Measurements from ENCODE around the gene ALDH3B2.
A peak's percentile ranks its signal among the peaks of the same experiment; 100 is the strongest.
"Not testable (repeated sequence)": the region's sequence is repeated elsewhere in the genome, so short reads cannot be mapped to it uniquely, and the experiment has no call there.

Gene ALDH3B2, protein sequence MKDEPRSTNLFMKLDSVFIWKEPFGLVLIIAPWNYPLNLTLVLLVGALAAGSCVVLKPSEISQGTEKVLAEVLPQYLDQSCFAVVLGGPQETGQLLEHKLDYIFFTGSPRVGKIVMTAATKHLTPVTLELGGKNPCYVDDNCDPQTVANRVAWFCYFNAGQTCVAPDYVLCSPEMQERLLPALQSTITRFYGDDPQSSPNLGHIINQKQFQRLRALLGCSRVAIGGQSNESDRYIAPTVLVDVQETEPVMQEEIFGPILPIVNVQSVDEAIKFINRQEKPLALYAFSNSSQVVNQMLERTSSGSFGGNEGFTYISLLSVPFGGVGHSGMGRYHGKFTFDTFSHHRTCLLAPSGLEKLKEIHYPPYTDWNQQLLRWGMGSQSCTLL

DNA sequence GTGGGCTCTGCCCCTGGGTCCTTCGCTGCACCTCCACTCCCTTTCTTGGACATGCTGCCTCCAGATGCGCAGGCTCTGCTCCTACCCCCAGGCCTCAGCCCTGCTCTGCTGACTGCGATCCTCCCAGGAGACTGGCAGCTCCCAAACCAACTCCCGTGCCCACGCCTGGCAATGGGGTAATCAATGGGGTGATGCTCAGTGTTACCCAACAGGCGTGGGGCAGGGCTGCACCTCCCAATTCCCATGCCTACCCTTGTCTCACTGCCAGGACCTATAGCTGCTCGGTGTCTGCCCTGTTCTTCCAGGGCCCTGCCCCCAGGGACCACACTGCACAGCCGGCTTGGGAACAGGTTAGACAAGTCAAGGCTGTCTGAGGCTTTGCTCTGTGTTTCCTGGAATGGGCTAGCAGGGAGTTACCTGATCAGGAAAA lies at the start of gene ALDH3B2:
Gene ALDH3B2 (minus strand): TSS at position 182 of the 430 bp plus-strand sequence. CDS start 7,688 bp downstream, outside the sequence.
- DNase-seq = no peak

DNA sequence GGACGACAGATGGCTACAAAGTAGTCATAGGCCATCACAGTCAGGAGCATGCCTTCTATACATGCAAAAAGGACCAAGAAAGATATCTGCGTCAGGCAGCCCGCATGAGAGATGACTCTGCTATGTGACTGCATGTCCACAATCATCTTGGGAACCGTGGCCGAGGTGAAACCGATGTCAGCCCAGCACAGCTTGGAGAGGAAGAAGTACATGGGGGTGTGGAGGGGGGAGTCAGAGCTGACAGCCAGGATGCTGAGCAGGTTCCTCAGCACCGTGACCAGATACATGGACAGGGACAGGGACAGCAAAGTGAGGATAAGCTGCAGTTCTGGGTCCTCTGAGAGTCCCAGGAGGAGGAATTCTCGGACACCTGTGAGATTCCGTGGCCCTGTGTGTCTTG lies 48.6 kb upstream of the ALDH3B2 start:
- not testable (repeated sequence) for DNase-seq

DNA sequence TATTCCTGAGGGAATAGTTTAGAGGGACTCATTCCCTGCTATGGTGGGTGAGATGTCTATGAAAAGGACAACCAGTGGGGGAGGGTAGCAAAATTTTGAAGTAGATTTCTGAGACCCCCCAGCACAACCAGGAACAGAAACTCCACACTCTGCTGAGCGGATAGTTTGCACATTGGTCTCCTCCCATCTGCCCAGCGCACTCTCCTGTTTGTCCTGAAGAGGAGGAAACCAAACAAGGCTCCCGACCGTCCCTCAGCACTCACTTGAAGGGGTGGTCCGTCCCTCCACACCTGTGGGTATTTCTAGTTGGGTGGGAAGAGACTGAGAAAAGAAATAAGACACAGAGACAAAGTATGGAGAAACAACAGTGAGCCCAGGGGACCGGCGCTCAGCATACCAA lies 41.8 kb upstream of the ALDH3B2 start:
- DNase-seq = not testable (repeated sequence)

DNA sequence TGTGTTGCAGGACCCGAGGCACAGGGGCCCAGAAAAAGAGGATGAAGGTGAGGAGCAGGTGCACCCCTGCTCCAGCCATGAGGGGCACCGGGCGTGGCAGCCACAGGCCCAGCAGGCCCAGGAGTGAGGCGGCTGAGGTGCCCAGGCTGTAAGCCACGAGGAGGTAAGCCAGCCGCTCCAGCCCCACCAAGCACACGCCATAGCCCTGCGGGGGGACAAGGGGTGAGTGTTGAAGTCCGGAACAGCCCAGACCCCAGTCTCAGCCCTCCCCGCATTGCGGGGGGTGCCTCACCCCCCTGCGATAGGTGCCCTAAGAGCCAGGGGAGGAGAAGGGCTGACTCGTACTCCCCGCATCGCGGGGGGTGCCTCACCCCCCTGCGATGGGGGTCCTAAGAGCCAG lies 41.4 kb upstream of the ALDH3B2 start:
- not testable (repeated sequence) for DNase-seq

DNA sequence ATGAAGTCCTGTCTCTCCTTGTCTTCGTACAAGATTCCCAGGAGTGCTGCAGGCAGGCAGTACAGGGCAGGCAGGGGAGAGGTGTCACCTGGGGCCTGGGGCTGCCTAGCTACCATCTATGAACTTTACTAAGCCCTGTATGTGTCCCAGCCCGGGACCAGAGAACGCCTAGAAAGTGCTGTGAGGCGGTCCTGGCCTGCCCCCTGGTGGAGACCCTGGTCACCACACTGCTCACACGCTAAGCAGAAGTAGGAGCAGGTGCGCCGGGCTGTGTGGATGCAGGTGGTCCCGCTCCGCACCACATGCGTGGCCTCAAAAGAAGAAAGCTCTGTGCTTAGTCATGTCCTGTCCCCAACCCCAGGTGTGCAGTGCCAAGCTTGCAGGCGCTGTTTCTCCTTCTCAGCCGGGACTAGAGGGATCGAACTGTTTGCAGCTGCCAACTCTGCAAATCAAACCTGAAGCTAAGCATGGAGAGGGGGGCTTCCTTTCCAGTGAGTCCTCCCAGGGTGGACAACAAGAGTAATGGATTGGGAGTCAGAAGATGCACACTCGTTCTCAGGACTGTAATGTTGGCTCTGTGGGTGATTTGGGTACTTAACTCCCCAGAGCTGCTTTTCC lies 39.6 kb upstream of the ALDH3B2 start:
- DNase-seq = peak; percentile 42

DNA sequence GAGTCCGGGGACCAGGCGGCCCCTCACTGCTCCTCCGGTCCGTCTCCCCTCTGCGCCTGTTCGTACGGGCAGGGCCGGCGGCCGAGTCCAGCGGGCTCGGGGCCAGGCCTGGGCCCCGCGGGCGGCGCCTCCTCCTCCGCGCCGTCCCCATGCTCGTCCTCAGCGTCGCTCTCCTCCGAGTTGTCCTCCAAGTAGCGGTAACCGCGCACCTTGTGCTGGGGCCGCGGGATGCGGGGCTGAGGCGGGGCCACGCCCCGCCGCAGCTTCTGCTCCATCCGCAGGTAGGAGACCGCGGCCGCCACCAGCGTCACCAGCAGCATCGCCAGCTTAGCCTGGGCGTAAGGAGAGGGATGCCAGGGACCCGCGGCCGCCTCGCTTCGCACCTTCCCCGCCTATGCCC lies 37.3 kb upstream of the ALDH3B2 start:
- not testable (repeated sequence) for DNase-seq

DNA sequence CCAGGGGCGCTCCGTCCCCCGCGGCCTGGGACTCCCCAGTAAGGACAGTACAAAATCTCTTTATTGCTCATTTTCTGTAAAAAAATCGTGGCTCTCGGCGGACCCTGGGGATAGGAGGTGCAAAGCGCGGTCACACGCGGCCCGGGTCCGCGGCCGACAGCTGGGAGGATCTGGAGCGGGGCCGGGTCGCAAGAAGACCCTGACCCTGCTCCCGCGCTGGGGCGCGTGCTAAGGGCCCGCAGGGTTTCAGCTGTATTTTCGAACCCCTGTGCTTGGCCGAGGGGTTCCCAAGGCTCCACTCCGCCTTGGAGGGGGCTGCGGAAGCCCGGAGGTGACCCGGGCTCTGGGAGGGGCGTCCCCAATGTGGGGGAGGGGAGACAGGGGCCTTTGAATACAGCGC lies 36.8 kb upstream of the ALDH3B2 start:
- not testable (repeated sequence) for DNase-seq

DNA sequence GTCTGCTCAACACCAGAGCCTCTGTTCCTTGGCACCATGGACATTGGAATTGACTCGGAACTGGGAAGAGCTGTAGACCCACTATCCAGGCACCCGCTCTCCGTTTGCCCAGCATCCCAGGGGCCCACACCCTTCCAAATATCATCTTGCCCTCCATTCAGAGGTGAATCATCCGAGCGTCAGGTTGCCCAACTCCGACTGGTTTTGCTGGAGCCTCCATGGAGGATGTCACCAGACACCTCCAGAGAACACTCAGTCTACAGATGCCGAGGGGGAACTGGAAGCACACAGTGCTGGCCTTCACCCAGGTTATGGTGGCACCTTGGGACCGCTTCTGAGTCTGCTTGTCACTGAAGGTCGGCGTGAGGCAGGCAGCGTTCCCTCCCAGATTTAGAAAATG lies 35.4 kb upstream of the ALDH3B2 start:
- not testable (repeated sequence) for DNase-seq

DNA sequence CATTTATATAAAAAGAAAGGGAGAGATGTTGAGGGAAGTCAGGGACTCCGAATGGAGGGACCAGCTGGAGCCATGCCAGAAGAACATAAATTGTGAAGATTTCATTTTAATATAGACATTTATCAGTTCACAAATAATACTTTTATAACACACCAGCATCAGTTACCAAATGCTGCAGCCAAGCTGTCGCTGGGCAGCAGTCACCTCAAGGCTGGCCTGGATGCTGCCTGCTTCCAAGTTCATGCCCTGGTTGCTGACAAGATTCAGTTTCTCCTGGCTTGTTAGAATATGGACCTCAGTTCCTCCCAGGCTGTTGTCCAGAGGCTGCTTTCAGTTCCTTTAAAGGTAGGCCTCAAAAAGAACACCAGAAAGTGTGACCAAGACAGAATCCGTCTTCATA lies 30.8 kb upstream of the ALDH3B2 start:
- DNase-seq = no peak

DNA sequence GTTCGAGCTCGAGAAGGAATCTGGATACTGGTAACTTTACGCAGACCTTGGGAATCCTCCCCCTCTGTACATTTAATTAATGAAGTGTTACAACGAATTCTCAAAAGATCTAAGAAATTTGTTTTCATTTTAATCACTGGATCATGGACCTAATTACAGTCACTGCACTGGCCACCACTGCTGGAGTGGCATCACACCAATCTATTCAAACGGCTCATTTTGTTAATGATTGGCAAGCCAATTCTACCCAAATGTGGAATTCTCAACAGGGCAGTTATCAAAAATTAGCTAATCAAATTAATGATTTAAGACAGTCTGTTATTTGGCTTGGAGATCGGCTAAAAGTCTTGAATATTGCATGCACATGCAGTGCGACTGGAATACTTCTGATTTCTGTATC lies 30.1 kb upstream of the ALDH3B2 start:
- no peak for DNase-seq

DNA sequence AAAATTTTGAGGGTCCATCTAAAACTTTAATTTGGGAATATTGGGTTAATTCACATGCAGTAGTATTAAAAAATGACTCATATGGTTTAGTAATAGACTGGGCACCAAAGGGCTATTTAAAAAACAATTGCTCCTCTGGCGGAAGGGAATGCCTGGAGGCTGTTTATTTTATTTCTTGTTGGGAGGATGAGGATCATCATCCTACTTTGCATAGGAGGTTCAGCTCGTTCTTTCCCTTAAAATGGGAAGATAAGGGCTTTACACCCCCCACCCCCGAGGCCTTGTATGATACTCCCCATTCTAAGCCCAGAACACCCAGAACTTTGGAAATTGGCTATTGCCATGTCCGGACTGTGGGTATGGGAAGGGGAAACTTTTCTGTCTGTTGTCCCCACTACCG lies 29.3 kb upstream of the ALDH3B2 start:
- DNase-seq = not testable (repeated sequence)

DNA sequence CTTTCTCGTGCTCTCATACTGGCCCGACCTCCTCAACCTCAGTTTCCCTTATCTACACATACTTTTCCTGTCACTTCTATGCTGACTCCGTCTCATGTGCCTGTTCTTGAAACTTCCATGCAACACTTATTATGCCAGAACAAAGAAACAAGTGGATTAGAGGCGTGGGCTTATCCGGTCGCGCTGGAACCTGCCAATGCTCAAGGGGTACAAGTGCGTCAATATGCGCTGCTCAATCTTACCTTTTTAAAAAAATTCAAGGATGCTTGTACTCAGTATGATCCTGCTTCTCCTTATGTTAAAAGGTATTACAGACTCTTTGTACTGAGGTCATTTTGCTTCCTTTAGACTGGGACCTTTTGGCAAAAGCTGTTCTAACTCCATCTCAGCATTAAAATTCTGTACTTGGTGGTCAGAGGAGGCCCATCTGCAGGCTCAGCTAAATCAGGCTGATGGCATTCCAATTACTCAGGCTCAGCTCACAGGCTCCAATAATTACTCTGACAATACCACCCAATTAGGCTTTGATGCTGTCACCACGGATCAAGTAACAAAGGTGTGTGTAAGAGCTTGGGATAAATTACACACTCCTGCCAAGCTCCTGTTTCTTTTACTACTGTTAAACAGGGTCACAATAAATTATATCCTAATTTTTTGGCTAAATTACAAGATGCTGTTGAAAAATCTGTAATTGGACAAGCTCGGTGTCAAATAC lies 26.3 kb upstream of the ALDH3B2 start:
- no peak for DNase-seq

DNA sequence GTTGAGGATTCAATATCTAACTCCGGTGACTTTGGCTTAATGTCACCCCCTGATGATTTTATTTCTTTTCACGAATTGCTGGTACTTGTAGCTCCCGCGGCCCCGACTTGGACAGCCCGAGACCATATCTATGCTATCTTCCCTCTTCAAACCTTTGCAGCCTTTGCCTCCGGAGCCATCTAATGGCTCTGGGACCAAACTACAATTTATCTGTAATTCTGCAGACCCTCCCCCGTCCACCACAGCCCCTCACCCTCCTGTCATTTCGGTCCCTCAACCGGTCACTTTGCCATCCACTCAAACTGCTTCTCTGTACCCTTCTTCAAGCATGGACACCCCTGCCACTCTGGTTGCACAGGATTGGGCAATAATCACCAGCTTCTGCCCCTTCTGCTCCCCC lies 25.7 kb upstream of the ALDH3B2 start:
- DNase-seq = no peak

DNA sequence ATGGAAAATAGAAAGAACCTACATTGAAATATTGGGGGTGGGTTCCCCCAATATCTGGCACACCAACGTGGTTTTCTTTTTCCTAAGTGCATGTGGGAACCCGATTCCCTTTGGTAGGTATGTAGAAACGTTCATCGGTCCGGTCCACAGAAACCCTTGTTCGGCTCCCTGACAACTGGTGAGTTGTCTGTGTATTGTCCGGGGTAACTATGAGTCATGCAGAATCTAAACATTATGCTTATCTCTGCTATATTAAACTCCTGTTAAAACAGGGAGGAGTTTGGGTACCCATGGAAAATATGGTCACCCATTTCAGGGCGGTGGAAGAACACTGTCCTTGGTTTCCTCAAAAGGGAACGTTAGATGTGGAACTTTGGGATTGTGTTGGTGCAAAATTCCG lies 25.1 kb upstream of the ALDH3B2 start:
- no peak for DNase-seq

DNA sequence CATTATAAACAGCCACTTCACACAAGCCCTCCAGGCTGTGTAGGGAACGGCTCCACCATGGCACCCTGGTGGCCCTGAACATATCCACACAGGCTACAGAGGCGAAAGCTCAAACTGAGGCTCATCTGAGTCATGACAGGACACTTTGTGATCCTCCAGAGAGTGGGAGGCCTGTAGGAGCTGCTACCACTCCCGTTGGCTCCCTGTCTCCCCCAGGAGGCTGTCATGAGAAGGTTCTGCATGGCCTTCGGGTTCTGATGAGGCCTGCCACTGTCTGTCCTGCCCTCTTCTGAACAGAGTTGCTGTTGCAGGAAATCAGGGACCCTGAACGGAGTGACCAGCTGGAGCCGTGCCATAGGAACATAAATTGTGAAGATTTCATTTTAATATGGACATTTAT lies 23.8 kb upstream of the ALDH3B2 start:
- DNase-seq = no peak

DNA sequence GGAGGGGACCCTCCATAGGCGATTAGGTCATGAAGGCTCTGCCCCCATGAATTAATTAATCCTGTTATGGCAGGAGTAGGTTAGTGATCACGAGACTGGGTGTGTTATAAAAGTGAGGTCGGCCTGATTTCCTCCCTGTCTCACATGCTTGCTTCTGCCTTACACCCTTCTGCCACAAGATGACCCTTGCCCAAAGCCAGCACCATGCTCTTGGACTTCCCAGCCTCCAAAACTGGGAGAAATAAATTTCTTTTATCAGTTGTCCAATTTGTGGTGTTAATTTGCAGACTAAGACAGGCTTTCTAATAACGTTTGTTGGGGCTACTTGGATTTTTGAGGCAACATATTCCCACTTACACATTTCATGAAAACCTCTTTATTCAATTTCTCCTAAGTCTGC lies 23.4 kb upstream of the ALDH3B2 start:
- no peak for DNase-seq

DNA sequence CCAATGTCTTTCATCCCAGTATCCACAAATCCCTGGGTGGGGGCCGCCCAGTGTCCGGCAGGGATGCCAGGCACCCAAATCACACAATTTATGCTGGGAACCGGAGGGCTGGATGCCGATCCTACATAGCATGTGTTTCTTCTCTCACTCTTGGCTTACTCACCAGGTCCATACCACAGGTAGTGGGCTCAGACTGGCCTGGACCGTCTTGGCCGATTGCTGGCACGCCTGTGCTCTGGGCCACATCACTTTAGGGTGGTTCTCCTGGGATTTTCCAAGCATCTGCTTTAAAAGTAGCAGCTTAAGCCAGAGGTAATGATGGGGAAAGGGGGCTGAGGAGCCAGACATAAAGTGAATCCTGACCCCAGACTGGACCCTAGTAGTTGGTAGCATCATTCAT lies 22.6 kb upstream of the ALDH3B2 start:
- DNase-seq = no peak

DNA sequence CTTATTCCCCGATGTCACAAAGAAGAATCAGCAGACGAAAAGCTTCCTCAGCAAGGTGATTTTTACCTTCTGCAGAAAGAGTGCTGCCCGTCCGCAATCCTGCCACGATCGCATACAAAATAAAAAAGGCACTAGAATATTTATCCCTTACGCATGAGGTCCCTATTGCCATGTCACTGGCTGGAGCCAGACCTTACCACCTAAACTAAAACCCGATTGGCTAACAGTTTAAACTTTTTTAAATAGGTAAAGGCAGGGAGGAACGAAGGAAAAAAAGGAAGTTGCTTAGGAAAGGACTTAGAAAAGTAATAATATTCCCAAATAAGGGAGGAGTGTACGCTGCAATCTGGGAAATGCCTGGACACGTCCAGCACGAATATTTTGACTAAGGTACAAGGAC lies 21.2 kb upstream of the ALDH3B2 start:
- no peak for DNase-seq

DNA sequence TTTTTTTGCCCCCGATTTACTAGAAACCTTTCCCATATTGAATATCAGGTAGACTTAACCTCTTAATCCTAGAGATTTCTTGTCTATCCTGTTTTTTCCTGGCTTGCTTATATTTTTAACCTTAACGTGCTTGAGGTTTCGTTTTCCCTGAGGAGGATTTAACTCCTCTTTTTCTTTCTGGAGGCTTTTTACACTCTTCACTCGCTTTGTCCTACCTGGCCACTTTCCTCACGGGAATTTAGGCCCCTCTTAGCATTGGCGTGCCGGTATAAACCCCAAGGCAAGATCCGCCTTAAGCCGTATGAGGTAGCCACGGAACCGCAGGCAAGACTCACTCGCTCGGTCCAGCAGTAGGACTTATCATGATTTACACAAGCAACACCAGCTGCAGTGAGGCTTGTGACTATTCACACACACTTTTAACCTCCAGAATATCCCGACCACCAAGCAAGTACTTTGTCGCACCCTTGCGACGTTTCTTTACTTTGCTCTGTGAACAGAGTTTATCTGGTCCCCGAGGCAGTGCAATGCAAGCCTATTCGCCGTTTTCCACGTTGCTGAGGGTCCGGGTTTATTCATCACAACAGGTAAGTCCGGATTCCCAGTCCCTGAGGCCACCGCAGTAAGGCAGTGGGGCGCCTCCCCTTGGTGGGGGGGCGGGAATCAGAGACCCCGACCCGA lies 20.6 kb upstream of the ALDH3B2 start:
- no peak for DNase-seq

DNA sequence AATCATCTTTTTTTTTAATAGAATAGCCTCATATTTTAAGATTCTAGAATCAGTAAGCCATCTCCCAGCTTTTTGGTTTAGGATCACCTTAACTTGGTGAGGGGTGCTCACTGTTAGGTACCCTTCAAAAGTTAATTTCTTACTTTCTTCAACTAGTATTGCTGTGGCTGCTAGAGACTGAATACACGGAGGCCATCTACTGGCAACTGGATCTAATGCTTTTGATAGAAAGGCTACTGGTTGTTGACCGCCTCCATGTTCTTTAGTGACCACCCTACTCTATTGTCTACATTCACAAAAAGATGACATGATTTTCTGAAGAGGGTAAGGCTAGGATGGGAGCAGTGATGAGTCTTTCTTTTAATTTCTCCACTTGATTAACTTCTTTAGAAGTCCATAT lies 16.7 kb upstream of the ALDH3B2 start:
- no peak for DNase-seq

DNA sequence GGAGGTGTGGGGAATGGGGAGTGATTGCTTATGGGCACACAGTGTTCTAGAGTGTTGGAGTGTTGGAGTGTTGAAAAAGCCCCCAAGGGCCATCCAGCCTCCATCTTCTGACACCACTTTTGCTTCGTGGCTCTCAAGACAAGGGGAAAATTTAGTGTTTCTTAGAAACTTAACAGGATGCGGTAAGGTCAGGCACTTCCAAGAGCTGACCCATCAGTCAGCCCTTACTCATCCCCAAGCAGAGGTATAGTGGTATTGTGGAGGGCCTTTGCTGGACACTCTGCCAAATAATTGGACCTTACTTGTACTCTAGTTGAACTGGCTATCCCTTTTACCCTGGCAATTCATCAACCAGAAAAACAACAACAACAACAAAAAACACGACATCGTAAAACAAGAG lies 14.8 kb upstream of the ALDH3B2 start:
- DNase-seq = no peak

DNA sequence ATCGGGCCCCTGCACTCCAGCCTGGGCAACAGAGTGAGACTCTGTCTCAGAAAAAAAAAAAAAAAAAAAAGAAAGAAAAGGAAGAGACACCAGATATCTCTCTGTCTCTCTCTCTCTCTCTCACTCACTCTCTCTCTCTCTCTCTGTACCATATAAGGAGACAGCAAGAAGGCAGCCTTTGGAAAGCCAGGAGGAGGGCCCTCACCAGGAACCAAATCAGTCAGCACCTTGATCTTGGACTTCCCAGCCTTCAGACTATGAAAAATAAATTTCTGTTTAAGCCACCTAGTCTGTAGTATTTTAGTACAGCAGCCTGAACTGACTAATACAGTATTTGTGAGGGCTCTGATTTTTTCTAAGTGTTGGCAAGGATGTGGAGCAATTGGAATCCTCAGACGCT lies 13.6 kb upstream of the ALDH3B2 start:
- no peak for DNase-seq

DNA sequence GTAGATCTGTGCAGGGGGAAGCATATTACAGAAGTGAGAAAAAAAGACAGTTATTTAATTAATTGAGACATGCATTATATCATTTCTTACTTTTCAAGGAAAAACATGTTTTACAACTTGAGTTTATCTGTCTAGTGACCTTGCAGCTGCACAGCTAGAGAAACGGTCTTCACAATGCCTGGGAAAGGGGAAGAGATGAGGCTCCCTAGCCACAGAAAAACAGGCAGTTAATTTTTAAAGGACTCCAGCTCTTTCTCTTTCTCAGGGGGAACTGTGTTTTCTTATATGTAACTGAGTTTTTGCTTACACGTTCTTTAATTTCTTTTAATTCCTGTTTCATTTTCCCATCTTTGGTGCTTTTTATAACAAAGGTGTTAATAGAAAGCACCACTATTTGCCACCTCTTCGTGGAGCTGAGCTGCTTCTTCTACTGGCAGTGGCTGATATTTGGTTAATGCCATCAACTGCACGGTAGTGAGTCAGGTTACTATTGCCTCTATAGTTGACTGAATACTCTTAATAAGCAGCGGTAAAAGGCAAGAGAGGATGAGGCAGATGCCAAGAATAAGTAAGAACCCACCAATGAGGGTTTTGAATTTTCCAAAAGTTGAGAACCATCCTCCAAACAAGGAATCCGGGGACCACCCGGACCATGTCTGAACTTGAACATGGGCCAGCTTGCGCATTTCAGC lies 11.4 kb upstream of the ALDH3B2 start:
- not testable (repeated sequence) for DNase-seq
